ENCODE measurements around the gene COL28A1.

The COL28A1 gene

GRCh38 chr7:7535691-7536090 lies at the start of gene COL28A1:
Gene COL28A1 (minus strand): TSS chr7:7535873. CDS start chr7:7532875, 2,998 bp downstream.
- DNase-seq (ENCODE audit: extremely low read depth in 1 of 2, low read depth in 1 of 2), result no peak

DNA sequence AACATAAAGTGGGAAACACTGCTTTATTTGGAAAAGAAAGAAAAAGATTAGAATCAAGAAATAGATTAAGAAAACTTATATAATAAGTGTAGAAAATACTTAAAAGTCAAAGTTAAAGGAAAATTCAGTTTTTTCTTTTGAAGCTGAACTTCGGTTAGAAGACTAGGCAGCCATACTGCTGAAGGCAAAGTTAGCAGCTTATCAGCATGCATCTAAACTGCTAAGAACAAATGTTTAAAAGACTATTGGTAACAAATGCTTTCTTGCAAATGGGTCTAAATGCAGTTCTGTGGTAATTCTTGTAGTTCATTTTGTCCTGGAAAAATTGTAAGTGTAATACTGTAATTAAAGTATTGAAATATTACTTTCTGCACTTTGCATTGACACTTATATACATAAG lies 49.0 kb upstream of the COL28A1 start:
- DNase-seq (ENCODE audit: extremely low read depth in 1 of 2, low read depth in 1 of 2), result no peak

DNA sequence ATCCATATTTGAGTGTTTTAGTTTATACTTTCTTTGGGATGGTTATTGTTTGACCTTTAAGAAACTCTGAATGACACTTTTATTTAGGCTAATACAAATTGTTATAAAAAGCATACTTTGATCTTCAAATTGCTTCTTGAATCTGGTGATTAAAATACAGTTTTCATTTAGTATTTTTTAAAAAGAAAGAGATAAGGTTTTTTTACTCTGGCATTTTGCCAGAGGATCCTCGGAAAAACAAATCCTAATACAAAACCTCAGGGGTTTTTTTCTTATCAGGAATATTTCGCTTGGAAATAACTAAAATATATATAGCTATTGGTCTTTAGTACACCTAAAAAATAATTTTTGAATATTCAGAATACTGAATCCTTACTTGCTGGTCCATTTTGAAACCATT lies 48.1 kb upstream of the COL28A1 start:
- no peak for DNase-seq (ENCODE audit: extremely low read depth in 1 of 2, low read depth in 1 of 2)

- no peak for DNase-seq (ENCODE audit: extremely low read depth in 1 of 2, low read depth in 1 of 2)
These were observed 46.9 kb upstream of the COL28A1 start for GRCh38 chr7:7582596-7582995.

GRCh38 chr7:7581531-7582179 lies 46.0 kb upstream of the COL28A1 start:
- no peak for DNase-seq (ENCODE audit: extremely low read depth in 1 of 2, low read depth in 1 of 2)

DNA sequence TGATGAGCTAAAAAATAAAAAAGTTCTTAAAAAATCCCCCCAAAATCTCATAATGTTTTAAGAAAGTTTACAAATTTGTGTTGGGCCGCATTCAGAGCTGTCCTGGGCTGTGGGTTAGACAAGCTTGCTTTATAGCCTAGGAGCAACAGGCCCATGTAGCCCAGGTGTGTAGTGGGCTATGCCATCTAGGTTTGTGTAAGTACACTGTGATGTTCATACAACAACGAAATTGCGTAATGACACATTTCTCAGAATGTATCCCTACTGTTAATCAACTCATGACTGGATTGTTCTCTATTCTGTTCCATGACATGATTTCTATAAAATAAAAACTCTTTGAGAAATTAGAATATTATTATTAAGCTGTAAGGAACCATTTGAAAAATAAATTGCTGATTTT lies 44.0 kb upstream of the COL28A1 start:
- no peak for DNase-seq (ENCODE audit: extremely low read depth in 1 of 2, low read depth in 1 of 2)

DNA sequence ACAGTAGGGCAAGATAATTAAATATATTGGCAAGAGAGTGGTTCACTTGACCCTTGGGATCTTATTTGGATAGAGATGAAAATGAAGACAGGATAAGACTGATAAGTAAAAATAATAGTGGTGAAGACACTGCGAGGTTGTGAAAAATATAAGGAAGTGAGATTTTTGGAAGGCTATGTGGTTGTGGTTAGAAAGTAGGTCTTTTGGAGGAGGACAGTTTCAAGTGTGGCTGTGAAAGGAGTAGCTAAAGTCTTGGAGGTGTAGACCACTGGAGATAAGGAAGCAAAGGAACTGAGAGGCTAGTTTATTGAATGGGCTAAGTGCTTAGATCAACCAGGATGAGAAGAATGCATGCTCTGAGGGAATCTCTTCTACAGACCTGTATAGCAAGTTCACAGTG lies 42.2 kb upstream of the COL28A1 start:
- no peak for DNase-seq (ENCODE audit: extremely low read depth in 1 of 2, low read depth in 1 of 2)

GRCh38 chr7:7576344-7576743 lies 40.7 kb upstream of the COL28A1 start:
- DNase-seq (ENCODE audit: extremely low read depth in 1 of 2, low read depth in 1 of 2), result no peak

- DNase-seq (ENCODE audit: extremely low read depth in 1 of 2, low read depth in 1 of 2), result no peak
These were observed 38.0 kb upstream of the COL28A1 start for GRCh38 chr7:7573701-7574100.

DNA sequence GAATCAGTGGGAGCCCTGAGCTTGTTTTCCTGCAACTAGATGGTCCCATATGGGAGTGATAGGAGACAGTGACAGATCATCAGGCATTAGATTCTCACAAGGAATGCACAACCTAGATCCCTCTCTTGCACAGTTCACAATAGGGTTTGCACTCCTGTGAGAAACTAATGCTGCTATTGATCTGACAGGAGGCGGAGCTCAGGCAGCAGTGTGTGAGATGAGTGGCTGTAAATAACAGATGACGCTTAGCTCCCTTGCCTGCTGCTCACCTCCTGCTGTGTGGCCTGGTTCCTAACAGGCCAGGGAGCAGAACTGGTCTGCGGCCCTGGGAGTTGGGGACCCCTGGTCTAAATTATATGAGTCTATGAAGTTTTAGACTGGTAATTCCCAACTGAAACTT lies 34.9 kb upstream of the COL28A1 start:
- no peak for DNase-seq (ENCODE audit: extremely low read depth in 1 of 2, low read depth in 1 of 2)

- no peak for DNase-seq (ENCODE audit: extremely low read depth in 1 of 2, low read depth in 1 of 2)
These were observed 33.9 kb upstream of the COL28A1 start for GRCh38 chr7:7569615-7570014.

GRCh38 chr7:7569081-7569527 lies 33.4 kb upstream of the COL28A1 start:
- DNase-seq (ENCODE audit: extremely low read depth in 1 of 2, low read depth in 1 of 2), result no peak

DNA sequence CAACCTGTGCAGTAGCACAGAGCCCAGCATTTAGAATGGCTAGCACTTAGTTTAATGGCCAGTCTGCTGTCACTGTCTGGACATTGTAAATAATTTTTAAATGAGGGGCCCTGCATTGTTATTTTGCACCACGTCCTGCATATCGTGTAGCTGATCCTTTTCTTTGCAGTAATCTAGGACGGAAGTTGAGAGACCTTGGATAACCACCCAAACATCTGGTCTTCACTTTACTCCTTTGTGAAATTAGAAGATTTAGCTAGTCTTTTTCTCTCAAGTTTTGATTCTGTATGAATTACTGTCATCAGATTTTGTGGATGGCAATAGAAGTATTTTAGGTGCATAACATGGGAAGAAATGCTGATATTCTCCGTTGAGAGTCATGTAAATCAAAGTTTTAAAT lies 32.9 kb upstream of the COL28A1 start:
- DNase-seq (ENCODE audit: extremely low read depth in 1 of 2, low read depth in 1 of 2), result no peak

DNA sequence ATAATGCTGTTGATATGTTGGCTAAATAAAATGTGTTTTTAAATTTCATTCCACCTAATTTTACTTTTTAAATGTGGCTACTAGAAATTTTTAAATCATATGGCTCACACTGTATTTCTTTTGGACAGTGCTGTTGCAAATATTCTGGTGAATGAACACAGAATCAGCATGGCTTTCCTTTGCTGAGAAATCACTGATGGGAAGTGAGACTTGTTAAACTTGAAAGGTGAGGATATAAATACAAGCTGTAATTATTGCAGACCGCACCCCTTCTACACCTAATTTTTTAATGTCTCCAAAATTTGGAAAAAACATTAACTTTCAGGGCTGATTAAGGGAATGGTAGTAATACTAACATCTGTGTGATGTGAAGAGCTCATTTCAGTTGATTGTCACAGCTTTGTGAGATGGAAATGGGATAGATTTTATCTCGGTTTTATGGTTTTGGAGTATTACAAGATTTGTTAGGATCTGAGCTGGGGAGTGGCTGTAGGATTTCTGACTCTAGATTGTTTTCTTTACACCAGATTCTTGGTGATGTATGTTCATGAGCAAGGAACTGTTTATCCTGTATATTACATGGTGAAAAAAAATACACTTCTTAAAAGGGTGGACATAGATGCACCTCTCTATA lies 32.3 kb upstream of the COL28A1 start:
- no peak for DNase-seq (ENCODE audit: extremely low read depth in 1 of 2, low read depth in 1 of 2)

- DNase-seq (ENCODE audit: extremely low read depth in 1 of 2, low read depth in 1 of 2), result peak; percentile 34 to 73
These were observed 31.3 kb upstream of the COL28A1 start, which contains the start of gene MIOS for GRCh38 chr7:7566651-7567611. Gene MIOS (plus strand): TSS chr7:7566884. CDS start chr7:7572476, 5,592 bp downstream.

GRCh38 chr7:7565746-7566650 lies 30.3 kb upstream of the COL28A1 start:
- DNase-seq (ENCODE audit: extremely low read depth in 1 of 2, low read depth in 1 of 2), result no peak

DNA sequence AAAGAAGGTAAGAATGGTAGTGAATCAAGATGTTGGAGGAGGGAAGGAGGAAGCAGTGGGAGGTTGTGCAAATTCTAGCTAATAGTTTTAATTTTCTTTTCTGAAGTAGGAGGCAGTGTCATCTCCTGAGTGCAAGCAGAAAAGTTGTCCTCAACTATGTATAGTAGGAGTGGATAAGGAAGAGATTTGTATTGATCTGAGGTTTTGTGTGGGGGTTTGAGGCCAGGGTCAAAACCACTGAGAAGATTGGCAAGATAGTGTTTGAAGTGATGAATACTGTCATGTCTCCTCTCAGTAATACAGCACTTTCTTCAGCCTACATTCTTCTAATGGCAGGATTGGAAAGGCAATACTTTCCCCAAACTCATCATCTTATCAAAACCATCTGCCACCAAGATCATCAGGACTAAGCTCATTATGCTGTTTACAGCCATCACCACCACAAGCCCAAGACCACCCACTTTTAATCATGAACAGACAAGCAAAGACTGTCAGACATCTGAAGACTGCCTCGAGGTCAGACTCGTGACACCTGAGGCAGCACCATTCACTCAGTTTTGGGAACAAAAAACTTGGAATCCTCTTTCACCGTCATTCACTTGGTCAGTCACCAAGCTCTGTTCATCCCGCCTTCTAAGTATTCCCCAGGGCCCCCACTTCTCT lies 29.5 kb upstream of the COL28A1 start:
- no peak for DNase-seq (ENCODE audit: extremely low read depth in 1 of 2, low read depth in 1 of 2)

DNA sequence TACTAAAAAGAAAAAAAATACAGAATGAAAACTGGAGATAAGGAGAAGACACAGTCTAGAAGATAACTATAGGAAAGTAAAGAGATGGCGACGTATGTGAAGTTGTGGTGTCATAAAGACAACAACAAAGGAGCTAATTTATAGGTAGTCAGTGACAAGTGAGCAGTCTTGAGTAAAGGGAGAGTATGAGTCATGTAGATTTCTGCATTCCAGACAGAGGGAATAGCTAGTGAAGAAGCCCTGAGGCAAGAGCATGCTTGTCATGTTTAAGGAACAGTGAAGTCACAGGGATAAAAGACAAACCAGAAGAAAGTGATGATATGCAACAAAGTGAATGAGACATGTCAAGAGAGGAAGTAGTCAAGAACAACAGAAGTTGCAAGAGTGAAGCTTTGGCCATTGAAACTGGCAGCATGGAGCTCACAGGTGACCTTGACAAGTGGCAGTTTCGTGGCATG lies 28.7 kb upstream of the COL28A1 start:
- no peak for DNase-seq (ENCODE audit: extremely low read depth in 1 of 2, low read depth in 1 of 2)

GRCh38 chr7:7563813-7564212 lies 28.1 kb upstream of the COL28A1 start:
- no peak for DNase-seq (ENCODE audit: extremely low read depth in 1 of 2, low read depth in 1 of 2)

DNA sequence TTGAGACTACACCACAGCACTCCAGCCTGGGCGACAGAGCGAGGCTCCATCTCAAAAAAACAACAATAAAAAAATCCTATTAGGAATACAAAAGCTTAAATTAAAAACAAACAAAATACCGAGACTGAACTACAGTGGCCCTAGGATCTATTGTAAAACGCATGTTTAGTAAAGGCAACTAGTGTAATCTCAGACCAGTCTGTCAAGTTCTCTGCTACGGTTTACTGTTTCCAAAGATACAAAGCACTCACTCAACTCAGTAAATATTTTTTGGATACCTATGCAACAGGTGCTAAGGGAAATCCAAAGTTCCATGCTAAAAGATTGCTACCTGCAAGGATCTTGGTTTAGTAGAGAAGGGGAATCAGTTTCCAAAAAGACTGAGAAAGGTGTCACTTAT lies 27.6 kb upstream of the COL28A1 start:
- no peak for DNase-seq (ENCODE audit: extremely low read depth in 1 of 2, low read depth in 1 of 2)

Measured in activated CD8-positive, alpha-beta memory T cell treated with anti-CD3 and anti-CD28 coated beads for 1 hour (primary cell).